Psoas muscle (tissue), 8 donors: Measurements from ENCODE around the gene DTNBP1. TPM values are rescaled to one million over a fixed set of nuclear protein-coding genes. Genes with fewer than 3 reads are reported as not detected.
A peak's percentile ranks its signal among the peaks of the same experiment; 100 is the strongest.

Experiments used
- ATAC-seq, 4 donors: fragments of 200-7000 bp; cut with Tn5 transposase; one replicate each; pipeline ENCODE4 v1.9.1; 2020; ENCODE audit warnings: moderate library complexity in 3 of 4, mild to moderate bottlenecking in 2 of 4
- DNase-seq, 2 donors: peaks; one replicate each; pipeline ENCODE4 v3.0.0-alpha.2; 2020
- H3K27ac ChIP-seq: fragments of 200-600 bp; one replicate; pipeline ENCODE4 v1.8.0; 2022
- H3K27me3 ChIP-seq, 3 donors: fragments of 200-600 bp in 1 of 3; one replicate each; pipeline versions ENCODE4 v1.6.1 to v1.8.0; 2013 to 2022; ENCODE audit warnings: low read length in 2 of 3, mild to moderate bottlenecking in 2 of 3, moderate library complexity in 1 of 3; ENCODE audit not compliant: insufficient read depth in 3 of 3
- H3K36me3 ChIP-seq, 2 donors: fragments of 200-600 bp in 1 of 2; one replicate each; pipeline versions ENCODE4 v1.6.1 to v1.8.0; 2013 to 2022; ENCODE audit warnings: low read depth in 1 of 2, mild to moderate bottlenecking in 1 of 2, moderate library complexity in 1 of 2; ENCODE audit not compliant: insufficient read depth in 1 of 2
- H3K4me1 ChIP-seq: fragments of 200-600 bp; one replicate; pipeline ENCODE4 v1.8.0; 2022
- H3K4me3 ChIP-seq: fragments of 200-600 bp; one replicate; pipeline ENCODE4 v1.8.0; 2022; ENCODE audit warnings: mild to moderate bottlenecking
- H3K9me3 ChIP-seq: fragments of 200-600 bp; one replicate; pipeline ENCODE4 v1.8.0; 2022
- CTCF ChIP-seq: fragments of 200-600 bp; IDR thresholded peaks from one replicate; pipeline ENCODE4 v1.8.0; 2022; ENCODE audit warnings: antibody characterized with exemption
- WGBS, 3 donors: extraction: QIAGEN DNeasy Blood & Tissue Kit; methylation state at CpG; one replicate each; pipeline versions ENCODE4 v1.1.6 to v1.1.7; 2013; 5-methylcytosine and 5-hydroxymethylcytosine counted together
- intact Hi-C, 2 donors: fragments of 100-400 bp; cut with DNase I; formaldehyde crosslinking; loops; one replicate each; pipeline versions ENCODE4 v1.11.0 to v1.14.2; 2022
- polyA plus RNA-seq, 3 donors: library from polyadenylated mRNA; stranded (reverse); fragments of 200-250 nt; gene quantifications; one replicate each; pipeline ENCODE4 v1.2.3, GENCODE V29; 2013
- total RNA-seq, 4 donors: library from RNA; stranded (reverse); fragmentation: NEBNext Ultra II Directional in 2 of 4; extraction: Animal tissue kit (Norgen Biotek cat#: 25700) in 2 of 4; gene quantifications; one replicate each; pipeline versions ENCODE4 v1.2.1 to v1.2.4, GENCODE V29; 2021 to 2023
- donor health status: healthy with polysubstance abuse.
- donor health status: DM: no; HTN: no; CAD: no; lungs with moderate emphysema.
- donor health status: Bipolar disorder and iron deficiency.
- donor health status: healthy.
- donor health status: DM: yes; HTN: yes; CAD: no.
- donor health status: DM: no; HTN: no; CAD: no.
- donor health status: DM: no; HTN: no; CAD: no.
- donor health status: DM: yes; HTN: yes; CAD: no.

Gene DTNBP1
- total and polyA plus RNA-seq, 7 donors: 8.0 to 22.0 (median 15.0) TPM

GRCh38 chr6:15508931-15509330, 153.9 kb downstream of the DTNBP1 start:
- no peak for TF ChIP-seq CTCF
- H3K27me3 ChIP-seq: no peaks in the 10 kb centered on the region
- intact Hi-C loops: loop anchor here (5.0 kb wide), 2 partner anchors 113 to 1883 kb away; partner anchors contain the start of gene CAP2 (in 1 of the 2)
- 81 to 91% (median 88%) methylated on average over 15 of the region's 15 CpGs for WGBS, 3 donors
- H3K4me1 ChIP-seq: peaks cover 62% of the 10 kb centered on the region
- no peaks in the 10 kb centered on the region for H3K9me3 ChIP-seq
- peaks cover 0 to 37% of the 10 kb centered on the region in 2 donors for H3K36me3 ChIP-seq
- no peak for ATAC-seq
- DNase-seq: no peak
- H3K27ac ChIP-seq: no peak overlapping the region
- H3K4me3 ChIP-seq: no peak overlapping the region

GRCh38 chr6:15508441-15508871, 154.4 kb downstream of the DTNBP1 start:
- no peak overlapping the region for H3K27ac ChIP-seq
- H3K9me3 ChIP-seq: no peaks in the 10 kb centered on the region
- no peak overlapping the region for H3K4me3 ChIP-seq
- ATAC-seq: no peak
- no peaks in the 10 kb centered on the region for H3K27me3 ChIP-seq
- peaks cover 0 to 33% of the 10 kb centered on the region in 2 donors for H3K36me3 ChIP-seq
- H3K4me1 ChIP-seq: peaks cover 66% of the 10 kb centered on the region
- intact Hi-C loops: loop anchor here (5.0 kb wide), 2 partner anchors 114 to 1884 kb away; partner anchors contain the start of gene CAP2 (in 1 of the 2)
- no peak for DNase-seq
- TF ChIP-seq CTCF: no peak
- 94 to 95% (median 95%) methylated on average over 6 of the region's 6 CpGs for WGBS, 3 donors

GRCh38 chr6:15507746-15508145, 155.1 kb downstream of the DTNBP1 start:
- H3K4me3 ChIP-seq: no peak overlapping the region
- WGBS, 3 donors: 81 to 89% (median 88%) methylated on average over 14 of the region's 14 CpGs
- ATAC-seq (no peak), DNase-seq (no peak)
- intact Hi-C loops: loop anchor here (5.0 kb wide), 2 partner anchors 115 to 1885 kb away; partner anchors contain the start of gene CAP2 (in 1 of the 2)
- no peak overlapping the region for H3K27ac ChIP-seq
- no peak for TF ChIP-seq CTCF
- peaks cover 0 to 26% of the 10 kb centered on the region in 2 donors for H3K36me3 ChIP-seq
- H3K9me3 ChIP-seq: no peaks in the 10 kb centered on the region
- peaks cover 71% of the 10 kb centered on the region for H3K4me1 ChIP-seq
- no peaks in the 10 kb centered on the region for H3K27me3 ChIP-seq

- 96 to 97% (median 96%) methylated on average over 11 of the region's 11 CpGs for WGBS, 3 donors
- DNase-seq (no peak), ATAC-seq (no peak)
- Histone ChIP-seq H3K27ac (no peak overlapping the region), H3K4me3 (no peak overlapping the region), H3K4me1 (peaks cover 68% of the 10 kb centered on the region), H3K36me3 (peaks cover 0 to 26% of the 10 kb centered on the region in 2 donors), H3K9me3 (no peaks in the 10 kb centered on the region), H3K27me3 (no peaks in the 10 kb centered on the region)
- intact Hi-C loops: loop anchor here (5.0 kb wide), 2 partner anchors 115 to 1885 kb away; partner anchors contain the start of gene CAP2 (in 1 of the 2)
- no peak for TF ChIP-seq CTCF
These were observed 155.6 kb downstream of the DTNBP1 start for GRCh38 chr6:15507221-15507620.

- Histone ChIP-seq H3K27ac (peak overlapping the region; percentile 78), H3K36me3 (peaks cover 0 to 29% of the 10 kb centered on the region in 2 donors), H3K27me3 (no peaks in the 10 kb centered on the region), H3K9me3 (no peaks in the 10 kb centered on the region), H3K4me1 (peaks cover 65% of the 10 kb centered on the region), H3K4me3 (no peak overlapping the region)
- WGBS, 3 donors: 92 to 94% (median 92%) methylated on average over 7 of the region's 7 CpGs
- DNase-seq (no peak), ATAC-seq (no peak)
- TF ChIP-seq CTCF: no peak
- intact Hi-C loops: loop anchor here (5.0 kb wide), 2 partner anchors 116 to 1886 kb away; partner anchors contain the start of gene CAP2 (in 1 of the 2)
These were observed 156.8 kb downstream of the DTNBP1 start for GRCh38 chr6:15506066-15506465.
